CD4-positive, alpha-beta T cell (primary cell): ENCODE measurements around the gene ASXL1. TPM values are rescaled to one million over a fixed set of nuclear protein-coding genes. Genes with fewer than 3 reads are reported as not detected.

Source experiments
- ATAC-seq: fragments of 200-7000 bp; cut with Tn5 transposase; one replicate; pipeline ENCODE4 v1.10.0; 2022; ENCODE audit warnings: mild to moderate bottlenecking; ENCODE audit not compliant: poor library complexity
- CTCF ChIA-PET: fragments of 350-600 bp; sonication (Branson Sonifier 250); formaldehyde crosslinking; loops from one replicate; lab custom pipeline; 2021; ENCODE audit warnings: antibody characterized with exemption, inconsistent platforms; lab: Charles Lee
- POLR2A ChIA-PET: fragments of 350-600 bp; sonication (Branson Sonifier 250); formaldehyde crosslinking; loops from one replicate; lab custom pipeline; 2021; ENCODE audit warnings: antibody characterized with exemption, inconsistent platforms; lab: Charles Lee
- DNase-seq, 14 experiments: peaks; one replicate each; pipeline ENCODE4 v3.0.0-alpha.2; 2013 to 2020; ENCODE audit warnings: mixed read lengths in 2 of 14
- H3K27ac ChIP-seq, 2 donors: one replicate each; pipeline versions ENCODE4 v1.5.1 to v1.7.0; 2013; ENCODE audit warnings: low read length in 2 of 2, low read depth in 1 of 2, mild to moderate bottlenecking in 1 of 2
- H3K27me3 ChIP-seq, 2 experiments: 1 replicate in 1 of 2; 2 replicates in 1 of 2; pipeline versions ENCODE4 v1.6.1 to v1.7.0; 2013; ENCODE audit warnings: low read length in 2 of 2, control low read depth in 1 of 2, mild to moderate bottlenecking in 1 of 2, moderate library complexity in 1 of 2; ENCODE audit not compliant: insufficient read depth in 2 of 2, control insufficient read depth in 1 of 2
- H3K36me3 ChIP-seq: one replicate; pipeline ENCODE4 v1.6.1; 2013; ENCODE audit warnings: low read length, control low read depth; ENCODE audit not compliant: insufficient read depth
- H3K4me1 ChIP-seq: one replicate; pipeline ENCODE4 v1.6.1; 2013; ENCODE audit warnings: low read length, control low read depth; ENCODE audit not compliant: insufficient read depth
- H3K4me3 ChIP-seq: one replicate; pipeline ENCODE4 v1.5.1; 2013; ENCODE audit warnings: mild to moderate bottlenecking, low read length, moderate library complexity
- H3K9me3 ChIP-seq, 2 experiments: 1 replicate in 1 of 2; 2 replicates in 1 of 2; pipeline versions ENCODE4 v1.6.1 to v1.7.0; 2013; ENCODE audit warnings: low read length in 2 of 2, mild to moderate bottlenecking in 2 of 2, control low read depth in 1 of 2, moderate library complexity in 1 of 2; ENCODE audit not compliant: control insufficient read depth in 1 of 2, insufficient read depth in 1 of 2
- H3K27ac Mint-ChIP-seq: one replicate; pipeline ENCODE4 v1.8.0; 2020; ENCODE audit warnings: mixed read lengths
- H3K27me3 Mint-ChIP-seq: one replicate; pipeline ENCODE4 v1.8.0; 2021; ENCODE audit warnings: mixed read lengths
- H3K36me3 Mint-ChIP-seq: one replicate; pipeline ENCODE4 v1.8.0; 2021; ENCODE audit warnings: low read depth, mixed read lengths
- H3K4me1 Mint-ChIP-seq: one replicate; pipeline ENCODE4 v1.8.0; 2021; ENCODE audit warnings: low read depth, mixed read lengths
- H3K4me3 Mint-ChIP-seq: one replicate; pipeline ENCODE4 v1.8.0; 2020; ENCODE audit warnings: mild to moderate bottlenecking, mixed read lengths
- H3K9me3 Mint-ChIP-seq: one replicate; pipeline ENCODE4 v1.8.0; 2020; ENCODE audit warnings: mixed read lengths
- CTCF ChIP-seq: fragments of 200-600 bp; IDR thresholded peaks from one replicate; pipeline ENCODE4 v1.8.0; 2022; ENCODE audit warnings: antibody characterized with exemption, mild to moderate bottlenecking
- intact Hi-C, 2 experiments: fragments of 100-400 bp; cut with DNase I in 1 of 2; cut with micrococcal nuclease in 1 of 2; formaldehyde crosslinking; loops; one replicate each; pipeline versions ENCODE4 v1.15.1 to v1.9.0; 2023 to 2025; cut with DNase I, micrococcal nuclease
- total RNA-seq, 174 experiments: library from RNA in 2 of 174; stranded (reverse) in 2 of 174; gene quantifications; one replicate each; pipeline ENCODE4 v1.2.3 and lab custom pipeline; 2021 to 2026

The ASXL1 gene
- total RNA-seq, 2 experiments from 2014 or later, result 213 to 222 TPM

- Histone ChIP-seq H3K27me3 (no peaks in the 10 kb centered on the region), H3K4me3 (no peak overlapping the region), H3K9me3 (no peaks in the 10 kb centered on the region), H3K27ac (no peak overlapping the region), H3K36me3 (peaks cover 6% of the 10 kb centered on the region), H3K4me1 (peaks cover 35% of the 10 kb centered on the region)
- no peaks in the 10 kb centered on the region for H3K9me3 Mint-ChIP-seq
- DNase-seq (peak in 1 of 14 experiments; percentile 7), ATAC-seq (no peak)
- H3K27ac Mint-ChIP-seq, result peak overlapping the region; percentile 74
- intact Hi-C loops, result no loop called here
- ChIA-PET CTCF (interaction anchor here (0.6 kb wide), 1 partner anchor 275 kb away, joined by 3 read pairs; no protein-coding TSS in a partner anchor), POLR2A (interaction anchor here (0.6 kb wide), 1 partner anchor 21 kb away, joined by 3 read pairs; no protein-coding TSS in a partner anchor)
- no peak for TF ChIP-seq CTCF
- H3K36me3 Mint-ChIP-seq, result peaks cover 37% of the 10 kb centered on the region
- peak overlapping the region; percentile 40 for H3K4me3 Mint-ChIP-seq
- H3K27me3 Mint-ChIP-seq, result no peaks in the 10 kb centered on the region
- peaks cover 85% of the 10 kb centered on the region for H3K4me1 Mint-ChIP-seq
These were observed 54.0 kb downstream of the ASXL1 start for GRCh38 chr20:32411955-32412706.

- DNase-seq (no peak), ATAC-seq (no peak)
- ChIA-PET CTCF (interaction anchor here (1.5 to 1.6 kb wide), 2 partner anchors 9 to 19 kb away, joined by 3 to 4 read pairs; no protein-coding TSS in a partner anchor), POLR2A (no interaction called here)
- peaks cover 41% of the 10 kb centered on the region for H3K36me3 Mint-ChIP-seq
- H3K4me3 Mint-ChIP-seq, result no peak overlapping the region
- intact Hi-C loops, result loop anchor here in 1 of 2 experiments (5.0 kb wide), 1 partner anchor 33 kb away; no protein-coding TSS in a partner anchor
- H3K4me3 ChIP-seq, result no peak overlapping the region
- H3K4me1 Mint-ChIP-seq, result peaks cover 73% of the 10 kb centered on the region
- H3K27me3 Mint-ChIP-seq, result no peaks in the 10 kb centered on the region
- no peak for TF ChIP-seq CTCF
- no peak overlapping the region for H3K27ac ChIP-seq
- peak overlapping the region; percentile 25 for H3K27ac Mint-ChIP-seq
- no peaks in the 10 kb centered on the region for H3K27me3 ChIP-seq
- no peaks in the 10 kb centered on the region for H3K9me3 ChIP-seq
- peaks cover 22% of the 10 kb centered on the region for H3K4me1 ChIP-seq
- H3K36me3 ChIP-seq, result peaks cover 6% of the 10 kb centered on the region
- H3K9me3 Mint-ChIP-seq, result no peaks in the 10 kb centered on the region
These were observed 57.4 kb downstream of the ASXL1 start for GRCh38 chr20:32415494-32415893.

- no peak overlapping the region for H3K4me3 ChIP-seq
- no peaks in the 10 kb centered on the region for H3K9me3 Mint-ChIP-seq
- H3K27ac ChIP-seq, result no peak overlapping the region
- no peak for TF ChIP-seq CTCF
- intact Hi-C loops, result loop anchor here in 1 of 2 experiments (5.0 kb wide), 1 partner anchor 34 kb away; no protein-coding TSS in a partner anchor
- H3K27me3 Mint-ChIP-seq, result no peaks in the 10 kb centered on the region
- POLR2A ChIA-PET, result interaction anchor here (1.0 to 1.7 kb wide), 2 partner anchors 28 to 57 kb away, joined by 4 to 5 read pairs; no protein-coding TSS in a partner anchor
- CTCF ChIA-PET, result interaction anchor here (0.8 to 1.6 kb wide), 3 partner anchors 15 to 69 kb away, joined by 3 to 4 read pairs (median 4); no protein-coding TSS in a partner anchor
- peaks cover 20% of the 10 kb centered on the region for H3K4me1 ChIP-seq
- H3K4me3 Mint-ChIP-seq, result no peak overlapping the region
- ATAC-seq (no peak), DNase-seq (no peak)
- no peaks in the 10 kb centered on the region for H3K9me3 ChIP-seq
- peaks cover 6% of the 10 kb centered on the region for H3K36me3 ChIP-seq
- no peaks in the 10 kb centered on the region for H3K27me3 ChIP-seq
- peaks cover 42% of the 10 kb centered on the region for H3K36me3 Mint-ChIP-seq
- peaks cover 74% of the 10 kb centered on the region for H3K4me1 Mint-ChIP-seq
- H3K27ac Mint-ChIP-seq, result no peak overlapping the region
These were observed 58.1 kb downstream of the ASXL1 start for GRCh38 chr20:32416206-32416605.
